Trophoblast cell (in vitro differentiated cells and primary cell): ENCODE data around the gene MICU2.
A peak's percentile ranks its signal among the peaks of the same experiment; 100 is the strongest.

Experiments used
- DNase-seq, 2 donors: peaks; one replicate each; pipeline ENCODE4 v3.0.0-alpha.2; 2016
- H2AFZ ChIP-seq: 2 replicates; pipeline ENCODE4 v1.6.1; 2013; ENCODE audit warnings: low read length, moderate library complexity, mild to moderate bottlenecking; ENCODE audit not compliant: insufficient read depth, poor library complexity
- H2AK5ac ChIP-seq: 2 replicates; pipeline ENCODE4 v1.6.1; 2013; ENCODE audit warnings: mild to moderate bottlenecking, low read length
- H2BK120ac ChIP-seq: 2 replicates; pipeline ENCODE4 v1.6.1; 2013; ENCODE audit warnings: low read length, mild to moderate bottlenecking, moderate library complexity; ENCODE audit not compliant: insufficient read depth, poor library complexity
- H2BK12ac ChIP-seq: 2 replicates; pipeline ENCODE4 v1.6.1; 2013; ENCODE audit warnings: mild to moderate bottlenecking, low read length, moderate library complexity
- H2BK5ac ChIP-seq: 2 replicates; pipeline ENCODE4 v1.6.1; 2013; ENCODE audit warnings: low read length, low read depth, moderate library complexity, mild to moderate bottlenecking; ENCODE audit not compliant: poor library complexity
- H3K14ac ChIP-seq: 2 replicates; pipeline ENCODE4 v1.6.1; 2013; ENCODE audit warnings: mild to moderate bottlenecking, low read length
- H3K18ac ChIP-seq: 2 replicates; pipeline ENCODE4 v1.6.1; 2013; ENCODE audit warnings: mild to moderate bottlenecking, low read length
- H3K23ac ChIP-seq: 2 replicates; pipeline ENCODE4 v1.6.1; 2013; ENCODE audit warnings: low read length
- H3K27ac ChIP-seq: 2 replicates; pipeline ENCODE4 v1.5.1; 2013; ENCODE audit warnings: low read depth, mild to moderate bottlenecking, inconsistent platforms, low read length, moderate library complexity
- H3K27me3 ChIP-seq: 2 replicates; pipeline ENCODE4 v1.6.1; 2013; ENCODE audit warnings: inconsistent platforms, mild to moderate bottlenecking, low read length, moderate library complexity; ENCODE audit not compliant: insufficient read depth
- H3K36me3 ChIP-seq, 2 experiments: 1 replicate in 1 of 2; 2 replicates in 1 of 2; pipeline ENCODE4 v1.6.1; 2013; ENCODE audit warnings: low read length in 2 of 2, mild to moderate bottlenecking in 2 of 2, moderate library complexity in 1 of 2; ENCODE audit not compliant: insufficient read depth in 2 of 2, control insufficient read depth in 1 of 2
- H3K4ac ChIP-seq: 2 replicates; pipeline ENCODE4 v1.6.1; 2013; ENCODE audit warnings: low read depth, mild to moderate bottlenecking, low read length, moderate library complexity
- H3K4me1 ChIP-seq, 2 experiments: 1 replicate in 1 of 2; 2 replicates in 1 of 2; pipeline ENCODE4 v1.6.1; 2013; ENCODE audit warnings: low read length in 2 of 2, mild to moderate bottlenecking in 2 of 2, moderate library complexity in 1 of 2; ENCODE audit not compliant: insufficient read depth in 2 of 2, control insufficient read depth in 1 of 2
- H3K4me2 ChIP-seq: 2 replicates; pipeline ENCODE4 v1.6.1; 2013; ENCODE audit warnings: inconsistent platforms, mild to moderate bottlenecking, low read length, moderate library complexity
- H3K4me3 ChIP-seq: 2 replicates; pipeline ENCODE4 v1.5.1; 2013; ENCODE audit warnings: mild to moderate bottlenecking, low read depth, low read length, inconsistent platforms
- H3K79me1 ChIP-seq: one replicate; pipeline ENCODE4 v1.6.1; 2013; ENCODE audit warnings: low read length
- H3K79me2 ChIP-seq: 2 replicates; pipeline ENCODE4 v1.6.1; 2013; ENCODE audit warnings: low read length, mild to moderate bottlenecking; ENCODE audit not compliant: control insufficient read depth, insufficient read depth, poor library complexity
- H3K9ac ChIP-seq: 2 replicates; pipeline ENCODE4 v1.6.1; 2013; ENCODE audit warnings: mild to moderate bottlenecking, low read length
- H3K9me3 ChIP-seq: 2 replicates; pipeline ENCODE4 v1.6.1; 2013; ENCODE audit warnings: low read depth, mild to moderate bottlenecking, control low read depth, inconsistent platforms, low read length; ENCODE audit not compliant: insufficient read depth
- H4K12ac ChIP-seq: 2 replicates; pipeline ENCODE4 v1.6.1; 2013; ENCODE audit warnings: low read depth, mild to moderate bottlenecking, low read length, moderate library complexity
- H4K8ac ChIP-seq: 2 replicates; pipeline ENCODE4 v1.6.1; 2013; ENCODE audit warnings: low read depth, mild to moderate bottlenecking, low read length, moderate library complexity
- H4K91ac ChIP-seq: one replicate; pipeline ENCODE4 v1.6.1; 2013; ENCODE audit warnings: low read depth, mild to moderate bottlenecking, low read length, moderate library complexity
- WGBS: extraction: QIAGEN DNeasy Blood & Tissue Kit; methylation state at CpG from one replicate; pipeline ENCODE4 v1.1.7; 2013; ENCODE audit warnings: missing lambda C conversion rate; ENCODE audit not compliant: insufficient read length, insufficient coverage; ENCODE audit errors: extremely low coverage; 5-methylcytosine and 5-hydroxymethylcytosine counted together

Gene MICU2

DNA sequence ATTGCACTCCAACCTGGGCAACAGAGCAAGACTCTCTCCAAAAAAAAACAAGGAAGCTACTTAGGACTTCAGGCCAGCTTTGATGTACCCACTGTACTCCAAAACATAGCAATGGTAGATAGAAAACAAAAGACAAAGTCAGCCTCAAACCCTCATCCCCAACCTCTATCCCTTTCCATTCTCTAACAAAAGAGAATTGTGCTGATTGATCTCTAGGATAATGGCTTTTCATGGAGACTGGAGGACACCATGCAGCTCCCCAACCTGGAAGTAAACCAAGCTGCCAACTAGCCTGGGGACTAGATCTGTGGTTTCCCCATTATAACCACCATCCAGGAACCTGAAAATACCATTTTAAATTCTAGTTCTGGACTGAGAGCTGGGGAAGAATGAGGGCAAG is 140.5 kb downstream of the MICU2 start:
- H2AK5ac ChIP-seq, result no peak overlapping the region
- no peak overlapping the region for H3K23ac ChIP-seq
- no peak overlapping the region for H4K91ac ChIP-seq
- no peak overlapping the region for H4K12ac ChIP-seq
- H3K4me3 ChIP-seq, result no peak overlapping the region
- no peak overlapping the region for H3K9ac ChIP-seq
- peaks cover 0 to 6% of the 10 kb centered on the region in 2 experiments for H3K4me1 ChIP-seq
- peaks cover 2% of the 10 kb centered on the region for H3K9me3 ChIP-seq
- DNase-seq, result no peak
- no peak overlapping the region for H2BK12ac ChIP-seq
- H3K36me3 ChIP-seq, result no peaks in the 10 kb centered on the region
- no peaks in the 10 kb centered on the region for H3K27me3 ChIP-seq
- H3K4ac ChIP-seq, result no peak overlapping the region
- H3K4me2 ChIP-seq, result no peak overlapping the region
- H4K8ac ChIP-seq, result no peak overlapping the region
- H3K79me1 ChIP-seq, result peaks cover 7% of the 10 kb centered on the region
- H2AFZ ChIP-seq, result no peak overlapping the region
- no peak overlapping the region for H3K18ac ChIP-seq
- H3K79me2 ChIP-seq, result peaks cover 6% of the 10 kb centered on the region
- H2BK120ac ChIP-seq, result no peak overlapping the region
- H3K27ac ChIP-seq, result no peak overlapping the region
- H2BK5ac ChIP-seq, result no peak overlapping the region
- no peak overlapping the region for H3K14ac ChIP-seq

- H4K12ac ChIP-seq, result no peak overlapping the region
- no peak overlapping the region for H3K4ac ChIP-seq
- H2AK5ac ChIP-seq, result no peak overlapping the region
- no peak overlapping the region for H2BK120ac ChIP-seq
- no peak overlapping the region for H3K9ac ChIP-seq
- peaks cover 7% of the 10 kb centered on the region for H3K79me1 ChIP-seq
- H3K4me1 ChIP-seq, result peaks cover 0 to 6% of the 10 kb centered on the region in 2 experiments
- WGBS, result no CpG with 5 or more reads among the region's 3 CpGs
- H3K14ac ChIP-seq, result no peak overlapping the region
- no peak overlapping the region for H3K18ac ChIP-seq
- H3K9me3 ChIP-seq, result peaks cover 2% of the 10 kb centered on the region
- no peak overlapping the region for H3K4me2 ChIP-seq
- H3K4me3 ChIP-seq, result no peak overlapping the region
- no peaks in the 10 kb centered on the region for H3K36me3 ChIP-seq
- H2BK5ac ChIP-seq, result no peak overlapping the region
- no peak overlapping the region for H4K8ac ChIP-seq
- H3K79me2 ChIP-seq, result peaks cover 6% of the 10 kb centered on the region
- no peak overlapping the region for H2BK12ac ChIP-seq
- no peak overlapping the region for H2AFZ ChIP-seq
- no peak for DNase-seq
- H3K23ac ChIP-seq, result no peak overlapping the region
- no peak overlapping the region for H3K27ac ChIP-seq
- H4K91ac ChIP-seq, result no peak overlapping the region
- no peaks in the 10 kb centered on the region for H3K27me3 ChIP-seq
Measured at GRCh38 chr13:21461131-21461530, 142.8 kb downstream of the MICU2 start.

- Histone ChIP-seq H4K8ac (peak within 1 kb of the TSS; percentile 100), H3K9ac (peak within 1 kb of the TSS; percentile 98), H3K79me2 (peaks cover 6% of the 10 kb centered on the region), H3K4me1 (peaks cover 0 to 2% of the 10 kb centered on the region in 2 experiments), H3K4ac (peak within 1 kb of the TSS; percentile 100), H2BK12ac (peak within 1 kb of the TSS; percentile 73), H2AK5ac (peak within 1 kb of the TSS; percentile 98), H3K36me3 (no peaks in the 10 kb centered on the region), H3K18ac (peak within 1 kb of the TSS; percentile 100), H3K27ac (peak within 1 kb of the TSS; percentile 95), H3K27me3 (no peaks in the 10 kb centered on the region), H2BK120ac (peak within 1 kb of the TSS; percentile 96), H4K12ac (peak within 1 kb of the TSS; percentile 100), H3K79me1 (peaks cover 7% of the 10 kb centered on the region), H3K9me3 (peaks cover 2% of the 10 kb centered on the region), H3K4me2 (peak within 1 kb of the TSS; percentile 74), H2BK5ac (peak within 1 kb of the TSS; percentile 100), H4K91ac (peak within 1 kb of the TSS; percentile 100), H3K23ac (no peak within 1 kb of the TSS), H3K4me3 (peak within 1 kb of the TSS; percentile 100), H3K14ac (peak within 1 kb of the TSS; percentile 100), H2AFZ (peak within 1 kb of the TSS; percentile 100)
- no CpG with 5 or more reads among the region's 107 CpGs for WGBS
- DNase-seq, result peak; percentile 74 to 93
Measured at GRCh38 chr13:21458813-21459701, 144.9 kb downstream of the MICU2 start, which contains the start of gene ZDHHC20. Gene ZDHHC20 (minus strand): TSS chr13:21459303. CDS start chr13:21459171, 132 bp downstream.

GRCh38 chr13:21458451-21458812 is 145.5 kb downstream of the MICU2 start:
- peaks cover 2% of the 10 kb centered on the region for H3K9me3 ChIP-seq
- H3K23ac ChIP-seq, result no peak overlapping the region
- peak overlapping the region; percentile 100 for H3K14ac ChIP-seq
- H4K12ac ChIP-seq, result peak overlapping the region; percentile 100
- peak overlapping the region; percentile 54 for H3K4me2 ChIP-seq
- WGBS, result no CpG with 5 or more reads among the region's 16 CpGs
- H3K18ac ChIP-seq, result peak overlapping the region; percentile 100
- peak overlapping the region; percentile 100 for H2BK5ac ChIP-seq
- peak overlapping the region; percentile 100 for H3K4ac ChIP-seq
- no peaks in the 10 kb centered on the region for H3K36me3 ChIP-seq
- H3K4me1 ChIP-seq, result peaks cover 0 to 2% of the 10 kb centered on the region in 2 experiments
- H4K91ac ChIP-seq, result peak overlapping the region; percentile 100
- peak overlapping the region; percentile 100 for H3K4me3 ChIP-seq
- H4K8ac ChIP-seq, result peak overlapping the region; percentile 100
- H3K27me3 ChIP-seq, result no peaks in the 10 kb centered on the region
- peak overlapping the region; percentile 95 for H3K27ac ChIP-seq
- peak overlapping the region; percentile 96 for H2BK120ac ChIP-seq
- DNase-seq, result peak; percentile 73 to 77
- H2AK5ac ChIP-seq, result no peak overlapping the region
- H2BK12ac ChIP-seq, result no peak overlapping the region
- H2AFZ ChIP-seq, result peak overlapping the region; percentile 100
- H3K79me2 ChIP-seq, result peaks cover 6% of the 10 kb centered on the region
- H3K9ac ChIP-seq, result peak overlapping the region; percentile 98
- H3K79me1 ChIP-seq, result peaks cover 7% of the 10 kb centered on the region
